Caki2 (cell line): ENCODE measurements around the gene SNX24. TPM values are rescaled to one million over a fixed set of nuclear protein-coding genes. Genes with fewer than 3 reads are reported as not detected.
A peak's percentile ranks its signal among the peaks of the same experiment; 100 is the strongest.

Source experiments
- DNase-seq: peaks from one replicate; pipeline ENCODE4 v3.0.0-alpha.2; 2015; ENCODE audit warnings: low read depth
- in situ Hi-C: cut with HindIII; loops from 2 replicates; pipeline ENCODE4 v1.10.0; 2016; ENCODE audit warnings: low sequenced_read_pairs, low pct_unique_long_range_greater_than_20kb, mixed read lengths
- total RNA-seq: library from RNA; depleted of rRNA; stranded (reverse); fragments of >200 nt; shearing (Covaris generic); gene quantifications from 2 replicates; pipeline ENCODE4 v1.2.3, GENCODE V29; 2014; ENCODE audit warnings: low replicate concordance

The SNX24 gene
- total RNA-seq, 1 experiment from 2014 or later = 3.9 TPM

GRCh38 chr5:122864400-122864799 is 19.0 kb downstream of the SNX24 start:
- no peak for DNase-seq
- in situ Hi-C loops = no loop called here

DNA sequence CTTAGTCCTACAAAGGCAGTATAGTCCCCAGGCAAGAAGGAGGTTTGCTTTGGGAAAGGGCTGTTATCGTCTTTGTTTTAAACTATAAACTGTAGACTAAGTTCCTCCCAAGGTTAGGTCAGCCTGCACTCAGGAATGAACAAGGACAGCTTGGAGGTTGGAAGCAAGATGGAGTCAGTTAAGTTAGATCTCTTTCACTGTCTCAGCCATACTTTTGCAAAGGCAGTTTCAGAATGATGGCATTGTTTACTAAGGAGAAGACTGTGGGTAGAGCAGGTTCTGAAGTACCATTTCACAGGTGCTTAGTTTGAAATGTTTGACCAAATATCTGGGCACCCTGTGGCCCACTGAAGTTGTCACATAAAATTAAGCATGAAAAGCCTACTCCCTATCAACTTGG is 19.4 kb downstream of the SNX24 start:
- DNase-seq = no peak

DNA sequence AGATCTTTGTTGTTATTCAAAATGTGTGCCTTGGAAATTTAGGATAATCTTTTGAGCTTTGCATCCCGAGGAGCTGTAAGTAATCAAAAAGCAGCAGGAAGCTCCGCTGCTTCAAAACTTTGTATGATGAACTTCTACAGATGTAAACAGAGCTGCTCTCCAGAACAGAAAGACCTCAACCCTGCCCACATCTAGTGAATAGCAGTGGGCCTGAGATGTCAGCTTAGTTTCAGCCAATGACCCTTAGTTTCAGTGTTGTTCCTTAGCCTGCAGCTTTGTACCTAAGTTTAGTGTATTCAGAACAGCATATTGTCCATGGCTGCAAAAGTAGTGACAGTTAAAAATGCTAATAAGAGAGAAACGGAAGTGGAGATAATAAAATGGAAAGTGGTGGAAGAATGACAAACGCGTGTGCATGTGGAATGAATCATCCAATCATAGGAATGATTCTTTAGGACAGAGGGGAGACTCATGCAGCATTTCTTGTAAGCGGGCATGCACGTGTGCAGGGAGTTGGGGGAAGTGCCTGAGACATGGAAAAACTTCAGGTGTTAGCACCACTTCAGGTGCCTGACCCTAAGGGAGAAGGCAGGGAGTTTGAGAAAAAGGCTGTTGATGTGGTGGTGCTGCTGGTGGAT is 24.9 kb downstream of the SNX24 start:
- DNase-seq = no peak
- in situ Hi-C loops = no loop called here

More for the DNA sequence above, 19.4 kb downstream of the SNX24 start:
- in situ Hi-C loops = no loop called here

- DNase-seq = no peak
- in situ Hi-C loops = no loop called here
These were observed 26.2 kb downstream of the SNX24 start for GRCh38 chr5:122871661-122872060.

DNA sequence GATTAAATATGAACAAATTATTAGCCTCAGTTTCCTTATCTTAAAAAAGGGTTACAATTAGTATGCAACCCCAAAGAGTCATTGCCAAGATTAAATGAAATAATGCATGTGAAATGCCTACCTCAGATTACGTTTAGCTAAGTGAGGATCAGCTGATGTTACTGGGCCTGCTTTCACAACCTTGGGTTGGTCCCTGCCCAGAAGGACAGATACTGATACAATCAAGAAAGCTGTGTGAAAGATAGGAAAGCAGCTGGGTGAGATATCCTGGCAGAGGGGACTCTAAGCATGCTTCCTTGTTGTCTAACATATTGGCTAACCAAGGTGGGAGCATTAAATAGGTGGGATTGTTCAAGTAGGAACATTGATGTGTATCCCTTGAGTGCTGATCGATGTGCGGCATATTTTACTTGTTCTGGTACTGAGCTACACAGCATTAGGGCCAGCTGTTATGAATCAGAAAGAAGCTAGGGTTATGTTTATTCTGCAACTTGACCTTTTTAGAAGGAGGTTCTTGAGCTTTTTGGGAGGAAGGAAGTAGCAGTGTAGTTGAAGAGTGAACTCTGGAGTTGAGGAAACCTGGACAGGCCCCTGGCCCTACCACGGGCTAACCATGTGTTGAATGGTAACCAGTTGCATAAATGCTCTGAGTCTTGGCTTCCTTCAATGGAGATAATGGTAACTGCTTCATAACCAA is 28.9 kb downstream of the SNX24 start:
- no peak for DNase-seq
- in situ Hi-C loops = no loop called here

GRCh38 chr5:122877518-122877917 is 32.1 kb downstream of the SNX24 start:
- in situ Hi-C loops = no loop called here
- DNase-seq = no peak

DNA sequence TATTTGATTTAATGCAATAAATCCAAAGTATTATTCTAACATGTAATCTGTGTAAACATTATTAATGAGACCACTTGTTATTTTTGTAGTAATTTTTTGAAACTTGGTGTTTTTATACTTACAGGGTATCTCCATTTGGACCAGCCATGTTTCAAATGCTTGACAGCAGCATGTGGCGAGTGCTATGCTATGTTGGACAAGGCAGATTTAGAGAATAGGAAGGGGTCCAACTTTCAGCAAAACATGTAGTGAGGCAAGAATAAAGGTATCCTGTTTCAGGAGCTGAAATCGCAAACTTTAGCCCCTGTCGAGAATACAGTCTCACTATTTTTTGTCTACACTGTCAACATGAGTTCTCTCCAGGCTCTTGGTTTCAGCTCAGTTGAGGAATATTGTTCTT is 33.7 kb downstream of the SNX24 start:
- in situ Hi-C loops = no loop called here
- DNase-seq = no peak

GRCh38 chr5:122880170-122880689 is 34.8 kb downstream of the SNX24 start:
- in situ Hi-C loops = no loop called here
- DNase-seq = no peak

DNA sequence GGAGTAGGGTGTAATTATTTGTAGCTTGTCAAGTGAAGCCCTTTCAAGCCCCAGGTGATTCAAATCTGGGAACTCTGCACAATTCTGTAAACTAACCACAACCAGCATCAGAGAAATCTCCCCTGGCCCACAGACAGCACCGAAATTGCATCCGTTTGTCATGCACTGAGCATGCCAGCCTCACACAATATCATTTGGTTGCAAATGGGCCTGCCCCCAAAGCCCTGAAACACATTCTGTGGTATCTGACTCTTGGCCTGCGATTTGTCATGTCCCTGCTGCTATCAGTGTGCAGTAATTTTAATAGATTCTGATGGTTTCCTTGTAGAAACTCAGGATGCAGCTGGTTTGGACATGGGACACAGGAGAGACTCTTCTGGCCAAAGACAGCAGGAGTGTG is 35.3 kb downstream of the SNX24 start:
- DNase-seq = no peak
- in situ Hi-C loops = no loop called here

GRCh38 chr5:122882831-122883230 is 37.4 kb downstream of the SNX24 start:
- no peak for DNase-seq
- in situ Hi-C loops = no loop called here

DNA sequence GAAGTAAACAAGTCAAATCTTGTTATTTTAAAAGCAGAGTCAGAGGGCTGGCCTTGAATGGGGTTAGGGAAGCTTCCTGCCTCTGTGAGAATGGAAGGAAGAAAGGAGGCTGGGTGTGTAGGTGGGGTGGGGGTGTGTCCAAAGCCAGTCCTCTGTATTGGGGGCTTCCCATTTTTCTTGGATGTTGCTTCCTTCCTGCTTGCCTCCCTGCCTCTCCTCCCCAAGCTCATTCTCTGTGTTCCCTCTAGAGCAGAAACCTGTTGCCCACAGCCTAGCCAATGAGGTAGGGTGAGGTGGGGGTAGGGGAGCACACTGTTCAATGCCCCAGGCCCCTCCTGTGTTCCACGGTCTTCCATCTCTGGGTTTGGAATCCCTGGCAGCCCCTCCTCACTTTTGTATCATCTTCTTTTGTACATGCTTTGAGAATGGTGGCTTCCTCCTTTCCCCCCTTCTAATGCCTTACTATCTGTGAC is 39.7 kb downstream of the SNX24 start:
- in situ Hi-C loops = no loop called here
- no peak for DNase-seq

DNA sequence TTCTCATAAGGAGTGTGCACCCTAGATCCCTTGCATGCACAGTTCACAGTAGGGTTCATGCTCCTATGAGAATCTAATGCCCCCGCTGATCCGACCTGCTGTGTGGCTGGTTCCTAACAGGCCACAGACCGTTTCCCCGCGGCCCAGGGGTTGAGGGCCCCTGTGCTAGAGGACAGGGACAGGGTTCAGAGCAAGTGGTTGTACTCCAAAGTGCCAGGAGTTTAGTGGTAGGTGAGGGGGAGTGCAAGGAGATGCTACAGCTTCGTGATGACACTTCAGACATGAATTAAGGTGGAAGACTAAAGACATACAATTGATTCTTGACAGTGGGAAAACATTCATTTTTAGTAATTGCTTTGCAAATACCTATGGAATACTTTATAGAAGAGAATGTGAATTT is 40.5 kb downstream of the SNX24 start:
- in situ Hi-C loops = no loop called here
- DNase-seq = no peak

DNA sequence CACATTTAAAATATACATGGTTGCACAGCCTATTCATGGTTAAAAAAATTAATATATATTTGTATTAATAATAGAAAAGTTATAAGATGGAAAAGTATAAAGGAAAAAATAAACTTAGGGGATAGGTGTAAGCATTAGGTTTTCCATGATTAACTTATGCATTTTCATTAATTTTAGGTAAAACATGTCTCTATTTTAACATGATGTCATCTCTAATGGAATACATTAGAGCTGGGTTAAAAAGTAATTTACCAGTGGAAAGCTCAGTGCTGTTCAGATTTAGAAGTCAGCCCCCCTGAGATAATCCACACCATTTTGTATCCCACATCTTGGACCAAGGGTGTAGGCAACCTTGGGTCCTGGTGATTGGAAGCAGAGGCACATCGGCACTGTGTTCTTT is 49.7 kb downstream of the SNX24 start:
- in situ Hi-C loops = no loop called here
- DNase-seq = no peak

DNA sequence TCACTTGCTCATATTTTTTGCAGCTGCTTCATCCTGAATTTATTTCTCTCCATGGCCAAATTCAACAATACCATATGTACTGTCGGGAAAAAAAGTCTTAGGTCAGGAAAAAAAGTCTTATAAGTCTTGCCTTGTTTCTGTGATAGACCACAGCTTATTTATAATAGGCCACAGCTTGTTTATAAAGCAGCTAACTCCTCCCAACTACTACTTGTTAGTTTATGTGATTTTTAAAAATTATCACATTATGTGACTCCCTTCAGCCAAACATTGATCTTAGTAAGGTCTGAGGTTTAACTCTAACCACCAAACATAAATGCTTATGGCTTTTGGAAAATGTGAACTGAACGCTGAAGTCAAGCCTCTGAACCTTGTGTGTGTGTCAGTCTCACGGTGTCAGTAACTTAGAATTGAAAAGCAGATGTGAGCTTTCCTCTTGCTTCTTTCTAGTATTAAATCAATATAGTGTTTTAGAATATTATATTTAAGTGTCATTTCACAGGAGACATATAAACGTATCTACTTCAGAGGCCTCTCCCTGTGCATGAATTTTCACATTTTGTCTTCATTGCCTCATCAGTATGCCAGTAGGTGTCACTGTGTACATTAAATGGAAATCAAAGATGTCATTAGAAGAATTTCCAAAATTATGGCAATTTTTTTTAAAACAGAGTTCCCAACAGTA is 51.3 kb downstream of the SNX24 start:
- in situ Hi-C loops = no loop called here
- DNase-seq = peak; percentile 6

DNA sequence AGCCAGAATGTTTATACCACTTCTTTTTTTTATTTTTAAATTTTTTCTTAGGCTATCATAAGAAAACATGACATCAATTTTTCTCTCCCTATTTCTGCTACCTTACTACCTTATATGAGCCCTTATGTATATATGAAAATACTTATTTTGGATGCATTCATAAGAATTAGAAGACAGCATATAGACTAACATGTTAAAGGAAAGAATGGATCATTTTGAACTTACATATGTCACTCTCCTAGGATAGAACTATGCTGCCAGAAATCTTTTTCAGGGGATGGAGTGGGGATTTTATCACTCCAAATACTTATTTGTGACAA is 51.8 kb downstream of the SNX24 start:
- DNase-seq = no peak
- in situ Hi-C loops = no loop called here

GRCh38 chr5:122901346-122901745 is 55.9 kb downstream of the SNX24 start:
- in situ Hi-C loops = no loop called here
- no peak for DNase-seq

DNA sequence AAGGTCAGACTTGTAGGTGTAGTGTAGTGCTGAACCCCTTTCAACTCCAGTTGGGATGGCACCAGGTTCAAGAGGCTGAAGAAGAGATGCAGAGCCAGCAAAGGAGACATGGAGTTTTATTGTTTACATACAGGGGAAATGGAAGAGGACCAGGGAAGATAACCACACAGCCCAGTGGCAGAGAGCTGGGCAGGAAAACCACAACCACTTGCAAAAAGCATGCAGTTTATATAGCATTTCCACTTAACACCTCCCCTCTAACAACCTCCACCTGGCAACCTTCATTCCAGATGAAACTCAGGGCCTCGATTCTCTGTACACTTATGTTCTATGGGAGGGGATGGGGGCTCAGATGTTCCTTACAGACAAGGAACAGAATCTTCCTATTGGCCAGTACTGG is 56.9 kb downstream of the SNX24 start:
- no peak for DNase-seq

DNA sequence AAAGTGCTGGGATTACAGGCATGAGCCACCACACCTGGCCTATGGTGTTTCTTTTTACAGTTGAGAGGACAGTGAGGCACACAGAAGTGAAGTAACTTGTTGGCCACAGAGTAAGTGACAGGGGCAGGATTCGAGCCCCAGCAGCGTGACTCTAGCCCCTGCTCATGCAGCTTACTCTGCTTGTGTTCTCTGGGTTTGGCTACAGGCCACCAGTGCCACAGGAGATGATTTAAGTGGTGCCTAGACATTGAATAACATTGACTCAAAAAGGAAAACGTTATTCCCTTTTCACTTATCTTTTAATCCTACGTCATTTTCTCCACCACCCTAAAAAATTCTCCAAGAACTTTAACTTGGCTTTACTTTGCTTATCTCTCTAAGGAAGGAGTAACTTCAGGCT is 61.4 kb downstream of the SNX24 start:
- no peak for DNase-seq
- in situ Hi-C loops = no loop called here

More for the DNA sequence above, 56.9 kb downstream of the SNX24 start:
- in situ Hi-C loops = no loop called here

DNA sequence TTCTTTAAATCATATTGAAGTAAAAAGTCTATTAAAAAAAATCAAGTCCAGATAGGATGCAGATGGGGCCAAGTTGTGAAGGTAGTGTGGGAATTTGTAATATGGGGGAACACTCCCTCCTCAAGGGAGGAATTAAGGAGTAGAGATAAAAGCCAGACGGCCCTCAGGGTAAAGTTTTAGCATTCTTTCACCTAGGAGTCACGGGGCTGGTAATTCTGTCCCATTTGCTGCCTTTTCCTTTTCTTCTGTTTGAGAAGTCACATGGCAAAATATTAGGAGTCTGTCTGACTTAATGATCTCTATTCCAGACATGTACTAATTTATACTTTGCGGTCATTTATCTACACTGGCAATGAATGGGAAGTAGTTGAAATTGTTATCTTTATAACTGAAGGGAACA is 61.9 kb downstream of the SNX24 start:
- in situ Hi-C loops = no loop called here
- no peak for DNase-seq
